Activated T-cell treated with anti-CD3 and anti-CD28 coated beads, Interleukin-2, amount 50 U/mL, for 4 hours (primary cell): ENCODE data around the gene FAU. TPM values are rescaled to one million over a fixed set of nuclear protein-coding genes. Genes with fewer than 3 reads are reported as not detected.
"Not testable (repeated sequence)": the region's sequence is repeated elsewhere in the genome, so short reads cannot be mapped to it uniquely, and the experiment has no call there.

Experiments
- ATAC-seq, 2 donors: fragments of 200-7000 bp; cut with Tn5 transposase; one replicate each; pipeline ENCODE4 v1.10.0; 2021
- DNase-seq: peaks from one replicate; pipeline ENCODE4 v3.0.0-alpha.2; 2020
- H3K27me3 Mint-ChIP-seq: one replicate; pipeline ENCODE4 v1.8.0; 2021; ENCODE audit warnings: low read depth, mixed read lengths
- H3K36me3 Mint-ChIP-seq: one replicate; pipeline ENCODE4 v1.8.0; 2022; ENCODE audit warnings: mixed read lengths; ENCODE audit not compliant: insufficient read depth
- H3K4me1 Mint-ChIP-seq: one replicate; pipeline ENCODE4 v1.8.0; 2021; ENCODE audit warnings: low read depth, mixed read lengths
- H3K4me3 Mint-ChIP-seq: one replicate; pipeline ENCODE4 v1.8.0; 2021; ENCODE audit warnings: mild to moderate bottlenecking, moderate library complexity, mixed read lengths
- H3K9me3 Mint-ChIP-seq: one replicate; pipeline ENCODE4 v1.8.0; 2021; ENCODE audit warnings: mixed read lengths
- total RNA-seq, 3 donors: library from RNA; stranded (reverse); gene quantifications; one replicate each; pipeline ENCODE4 v1.2.1, GENCODE V29; 2021

Gene FAU
- total RNA-seq, 3 donors from 2014 or later: 1,673 to 1,831 (median 1,724) TPM

GRCh38 chr11:65118891-65119669 lies 2.9 kb downstream of the FAU start:
- ATAC-seq: not testable (repeated sequence)
- peaks cover 32% of the 10 kb centered on the region for H3K36me3 Mint-ChIP-seq

GRCh38 chr11:65118097-65118837 lies 3.7 kb downstream of the FAU start:
- no peaks in the 10 kb centered on the region for H3K27me3 Mint-ChIP-seq
- ATAC-seq: no peak
- H3K36me3 Mint-ChIP-seq: peaks cover 32% of the 10 kb centered on the region
- no peaks in the 10 kb centered on the region for H3K9me3 Mint-ChIP-seq
- no peak for DNase-seq
- peaks cover 58% of the 10 kb centered on the region for H3K4me1 Mint-ChIP-seq
- peak overlapping the region; percentile 88 for H3K4me3 Mint-ChIP-seq

More at GRCh38 chr11:65118891-65119669, 2.9 kb downstream of the FAU start:
- H3K4me1 Mint-ChIP-seq: peaks cover 53% of the 10 kb centered on the region
- not testable (repeated sequence) for H3K27me3 Mint-ChIP-seq, H3K9me3 Mint-ChIP-seq, DNase-seq
- peak overlapping the region; percentile 100 for H3K4me3 Mint-ChIP-seq

- DNase-seq (peak; percentile 100), ATAC-seq (peak; percentile 62 to 67)
- peak within 1 kb of the TSS; percentile 88 for H3K4me3 Mint-ChIP-seq
- peaks cover 31% of the 10 kb centered on the region for H3K36me3 Mint-ChIP-seq
- H3K4me1 Mint-ChIP-seq: peaks cover 57% of the 10 kb centered on the region
- no peaks in the 10 kb centered on the region for H3K27me3 Mint-ChIP-seq
- H3K9me3 Mint-ChIP-seq: no peaks in the 10 kb centered on the region
These were observed 4.5 kb downstream of the FAU start, which contains the start of gene ZNHIT2 for GRCh38 chr11:65117206-65118096. TSS of gene ZNHIT2 (minus strand) at chr11:65117701. CDS start at chr11:65117653, 48 bp downstream.

GRCh38 chr11:65116370-65117205 lies 5.3 kb downstream of the FAU start:
- peaks cover 25% of the 10 kb centered on the region for H3K36me3 Mint-ChIP-seq
- H3K27me3 Mint-ChIP-seq: no peaks in the 10 kb centered on the region
- peak; percentile 26 to 31 for ATAC-seq
- peak overlapping the region; percentile 88 for H3K4me3 Mint-ChIP-seq
- H3K9me3 Mint-ChIP-seq: no peaks in the 10 kb centered on the region
- peak; percentile 61 for DNase-seq
- H3K4me1 Mint-ChIP-seq: peaks cover 60% of the 10 kb centered on the region

- H3K27me3 Mint-ChIP-seq: no peaks in the 10 kb centered on the region
- ATAC-seq (no peak), DNase-seq (no peak)
- H3K9me3 Mint-ChIP-seq: no peaks in the 10 kb centered on the region
- peak overlapping the region; percentile 88 for H3K4me3 Mint-ChIP-seq
- H3K4me1 Mint-ChIP-seq: peaks cover 62% of the 10 kb centered on the region
- peaks cover 16% of the 10 kb centered on the region for H3K36me3 Mint-ChIP-seq
These were observed 6.4 kb downstream of the FAU start for GRCh38 chr11:65115361-65116082.

- H3K27me3 Mint-ChIP-seq: no peaks in the 10 kb centered on the region
- no peak overlapping the region for H3K4me3 Mint-ChIP-seq
- H3K9me3 Mint-ChIP-seq: no peaks in the 10 kb centered on the region
- ATAC-seq (no peak), DNase-seq (no peak)
- peaks cover 60% of the 10 kb centered on the region for H3K4me1 Mint-ChIP-seq
- H3K36me3 Mint-ChIP-seq: peaks cover 14% of the 10 kb centered on the region
These were observed 7.3 kb downstream of the FAU start for GRCh38 chr11:65114538-65115171.

GRCh38 chr11:65113839-65114238 lies 8.1 kb downstream of the FAU start:
- Mint-ChIP-seq H3K4me1 (peaks cover 58% of the 10 kb centered on the region), H3K27me3 (no peaks in the 10 kb centered on the region), H3K9me3 (no peaks in the 10 kb centered on the region), H3K4me3 (no peak overlapping the region), H3K36me3 (peaks cover 11% of the 10 kb centered on the region)
- DNase-seq (no peak), ATAC-seq (no peak)

GRCh38 chr11:65113361-65113756 lies 8.6 kb downstream of the FAU start:
- Mint-ChIP-seq H3K4me3 (peak overlapping the region; percentile 82), H3K4me1 (peaks cover 53% of the 10 kb centered on the region)

GRCh38 chr11:65112546-65113360 lies 9.2 kb downstream of the FAU start:
- H3K9me3 Mint-ChIP-seq: no peaks in the 10 kb centered on the region
- peaks cover 49% of the 10 kb centered on the region for H3K4me1 Mint-ChIP-seq
- DNase-seq: peak; percentile 70
- H3K27me3 Mint-ChIP-seq: no peaks in the 10 kb centered on the region
- peaks cover 4% of the 10 kb centered on the region for H3K36me3 Mint-ChIP-seq
- peak; percentile 46 to 47 for ATAC-seq
- H3K4me3 Mint-ChIP-seq: peak overlapping the region; percentile 82

More at GRCh38 chr11:65113361-65113756, 8.6 kb downstream of the FAU start:
- no peak for ATAC-seq
- Mint-ChIP-seq H3K36me3 (peaks cover 6% of the 10 kb centered on the region), H3K9me3 (no peaks in the 10 kb centered on the region), H3K27me3 (no peaks in the 10 kb centered on the region)
- no peak for DNase-seq

GRCh38 chr11:65111744-65112545 lies 10.0 kb downstream of the FAU start, which contains the start of gene TM7SF2:
TSS of gene TM7SF2 (plus strand) at chr11:65111872. CDS start at chr11:65112016, 144 bp downstream.
- Mint-ChIP-seq H3K4me3 (peak within 1 kb of the TSS; percentile 82), H3K36me3 (peaks cover 3% of the 10 kb centered on the region), H3K27me3 (no peaks in the 10 kb centered on the region), H3K9me3 (no peaks in the 10 kb centered on the region), H3K4me1 (peaks cover 49% of the 10 kb centered on the region)
- peak; percentile 74 for ATAC-seq
- DNase-seq: peak; percentile 92

GRCh38 chr11:65111159-65111743 lies 10.7 kb downstream of the FAU start:
- H3K27me3 Mint-ChIP-seq: no peaks in the 10 kb centered on the region
- peaks cover 7% of the 10 kb centered on the region for H3K36me3 Mint-ChIP-seq
- peaks cover 46% of the 10 kb centered on the region for H3K4me1 Mint-ChIP-seq
- H3K9me3 Mint-ChIP-seq: no peaks in the 10 kb centered on the region
- H3K4me3 Mint-ChIP-seq: peak overlapping the region; percentile 82
- ATAC-seq: no peak
- DNase-seq: no peak
